ENCODE data around the gene BTG4. TPM values are rescaled to one million over a fixed set of nuclear protein-coding genes. Genes with fewer than 3 reads are reported as not detected.

The BTG4 gene
- total RNA-seq, 1 donor from 2014 or later = not detected

DNA sequence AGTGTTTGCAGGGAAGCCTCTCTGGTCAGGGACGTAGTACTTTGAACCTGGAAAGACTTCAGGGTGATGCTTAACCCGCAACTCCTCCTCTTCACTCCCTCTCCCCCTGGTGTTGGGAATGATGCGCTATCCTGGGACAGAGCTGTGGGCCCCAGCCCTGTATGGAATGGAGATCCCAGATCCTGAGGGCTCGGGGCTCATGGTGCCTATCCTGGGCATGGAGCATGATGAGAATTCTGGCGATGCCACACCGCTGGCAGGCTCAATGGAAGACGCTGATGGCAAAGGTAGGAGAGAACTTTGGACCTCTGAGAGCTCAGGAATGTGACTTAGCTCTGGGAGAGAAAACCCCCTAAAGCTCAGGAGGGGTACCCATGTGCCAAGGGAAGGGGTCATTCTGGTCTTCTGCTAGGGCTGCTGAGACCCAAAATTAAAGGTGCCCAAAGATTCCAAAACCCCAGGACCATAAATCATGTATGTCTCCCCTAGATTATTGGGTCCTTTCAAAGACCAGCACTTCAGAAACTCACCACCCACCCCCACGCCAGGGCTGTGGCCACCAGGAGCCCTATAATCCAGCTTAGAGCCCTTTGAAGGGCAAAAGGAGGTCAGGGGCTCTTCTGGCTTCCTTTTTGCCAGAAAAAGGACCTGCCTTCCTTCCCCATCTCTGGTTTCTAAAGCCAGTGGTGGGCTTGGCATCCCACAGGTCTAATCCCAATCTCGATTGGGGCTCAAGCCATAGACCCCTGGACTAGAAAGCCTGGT, 52.5 kb downstream of the BTG4 start:
- ATAC-seq (ENCODE audit: low read depth) = no peak
- POLR2A ChIA-PET = interaction anchor here (0.7 kb wide), 1 partner anchor 9 kb away, joined by 3 read pairs; no protein-coding TSS in a partner anchor
- Mint-ChIP-seq H3K9me3 (no peaks in the 10 kb centered on the region), H3K27ac (no peak overlapping the region), H3K27me3 (peaks cover 43% of the 10 kb centered on the region), H3K4me3 (no peak overlapping the region), H3K4me1 (no peaks in the 10 kb centered on the region), H3K36me3 (ENCODE audit: low read depth) (no peaks in the 10 kb centered on the region)
- TF ChIP-seq, protein P1, sequence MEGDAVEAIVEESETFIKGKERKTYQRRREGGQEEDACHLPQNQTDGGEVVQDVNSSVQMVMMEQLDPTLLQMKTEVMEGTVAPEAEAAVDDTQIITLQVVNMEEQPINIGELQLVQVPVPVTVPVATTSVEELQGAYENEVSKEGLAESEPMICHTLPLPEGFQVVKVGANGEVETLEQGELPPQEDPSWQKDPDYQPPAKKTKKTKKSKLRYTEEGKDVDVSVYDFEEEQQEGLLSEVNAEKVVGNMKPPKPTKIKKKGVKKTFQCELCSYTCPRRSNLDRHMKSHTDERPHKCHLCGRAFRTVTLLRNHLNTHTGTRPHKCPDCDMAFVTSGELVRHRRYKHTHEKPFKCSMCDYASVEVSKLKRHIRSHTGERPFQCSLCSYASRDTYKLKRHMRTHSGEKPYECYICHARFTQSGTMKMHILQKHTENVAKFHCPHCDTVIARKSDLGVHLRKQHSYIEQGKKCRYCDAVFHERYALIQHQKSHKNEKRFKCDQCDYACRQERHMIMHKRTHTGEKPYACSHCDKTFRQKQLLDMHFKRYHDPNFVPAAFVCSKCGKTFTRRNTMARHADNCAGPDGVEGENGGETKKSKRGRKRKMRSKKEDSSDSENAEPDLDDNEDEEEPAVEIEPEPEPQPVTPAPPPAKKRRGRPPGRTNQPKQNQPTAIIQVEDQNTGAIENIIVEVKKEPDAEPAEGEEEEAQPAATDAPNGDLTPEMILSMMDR (IDR thresholded peaks at IDR 0.05) = no peak
- CTCF ChIA-PET = no interaction called here
- intact Hi-C loops (cut with micrococcal nuclease) = no loop called here
- DNase-seq = no peak

DNA sequence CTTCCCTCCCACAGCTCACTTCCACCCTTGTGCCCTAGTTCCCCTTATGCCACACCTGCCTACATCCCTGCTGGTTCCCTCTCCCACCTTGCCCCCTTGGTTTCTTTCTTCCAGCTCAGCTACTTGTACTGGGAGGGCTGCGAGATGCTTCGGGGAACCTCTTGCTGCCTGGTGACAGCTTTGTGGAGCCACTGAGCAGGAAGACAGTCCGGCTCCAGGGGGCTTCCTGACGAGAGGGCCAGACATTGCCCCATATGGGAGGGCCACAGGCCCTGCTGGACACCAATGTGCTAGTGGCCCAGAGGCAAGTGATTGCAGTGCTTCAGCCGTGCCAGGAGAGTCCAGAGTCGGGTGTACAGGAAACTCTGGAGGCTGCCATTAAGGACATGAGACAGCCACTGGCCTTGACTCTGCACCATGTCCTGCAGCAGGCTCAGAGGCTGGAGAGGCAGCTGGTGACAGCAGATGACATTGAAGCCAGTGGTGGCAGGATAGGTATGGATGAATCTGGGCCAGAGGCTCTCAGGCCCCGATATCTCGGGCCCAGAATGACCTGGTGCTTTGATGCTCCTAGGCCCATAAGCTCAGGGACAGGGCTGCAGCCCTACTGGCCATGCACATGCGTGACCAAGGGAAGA, 54.3 kb downstream of the BTG4 start:
- H3K27ac Mint-ChIP-seq = no peak overlapping the region
- no peaks in the 10 kb centered on the region for H3K36me3 Mint-ChIP-seq (ENCODE audit: low read depth)
- no peak for DNase-seq
- H3K4me3 Mint-ChIP-seq = no peak overlapping the region
- TF ChIP-seq, protein P1 (IDR thresholded peaks at IDR 0.05) = no peak
- no peaks in the 10 kb centered on the region for H3K9me3 Mint-ChIP-seq
- intact Hi-C loops (cut with micrococcal nuclease) = no loop called here
- no peaks in the 10 kb centered on the region for H3K4me1 Mint-ChIP-seq
- POLR2A ChIA-PET = no interaction called here
- no peak for ATAC-seq (ENCODE audit: low read depth)
- peaks cover 51% of the 10 kb centered on the region for H3K27me3 Mint-ChIP-seq
- CTCF ChIA-PET = no interaction called here

DNA sequence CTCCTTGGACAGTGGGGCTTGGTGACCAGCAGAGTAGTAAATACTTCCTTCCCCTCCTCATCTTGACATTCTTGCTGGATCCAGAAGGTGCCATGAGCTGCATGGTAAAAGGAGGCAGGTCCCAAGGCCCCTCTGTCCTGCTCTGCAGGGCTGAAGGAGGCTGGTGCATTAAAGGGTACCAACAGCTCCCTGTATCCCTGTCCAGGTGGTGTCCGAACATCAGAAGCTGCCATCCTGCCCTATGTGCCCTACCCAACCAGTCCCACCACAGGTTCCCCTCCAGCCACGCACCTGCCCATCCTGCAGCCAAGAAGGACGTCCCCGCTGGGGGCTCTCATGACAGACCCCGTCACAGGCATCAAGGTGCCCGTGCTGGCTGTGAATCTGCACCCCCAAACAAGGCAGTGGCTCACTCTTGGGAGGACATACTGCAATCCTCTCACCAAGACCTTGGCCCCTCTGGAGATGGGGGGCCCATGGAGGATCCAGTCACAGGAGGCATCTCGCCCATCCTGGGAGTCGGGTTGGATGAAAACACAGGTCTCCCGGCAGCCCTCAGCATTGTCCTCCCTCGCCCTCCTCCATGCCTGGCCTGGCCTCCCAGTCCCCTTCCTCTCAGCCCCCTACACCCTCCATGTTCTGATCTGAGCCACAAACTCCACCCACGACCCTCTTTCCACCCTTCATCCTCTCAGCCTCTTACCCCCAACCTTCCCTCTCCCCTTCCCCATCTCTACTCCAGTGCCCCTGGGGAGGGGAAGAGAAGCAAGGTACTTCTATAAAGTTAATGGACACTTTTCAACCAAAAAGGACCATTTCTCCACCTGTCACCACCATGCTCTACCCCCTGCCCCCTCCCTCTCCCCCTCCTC, 55.1 kb downstream of the BTG4 start:
- intact Hi-C loops (cut with micrococcal nuclease) = no loop called here
- Mint-ChIP-seq H3K27ac (no peak overlapping the region), H3K36me3 (ENCODE audit: low read depth) (no peaks in the 10 kb centered on the region), H3K27me3 (peaks cover 54% of the 10 kb centered on the region), H3K4me3 (no peak overlapping the region), H3K4me1 (no peaks in the 10 kb centered on the region), H3K9me3 (no peaks in the 10 kb centered on the region)
- DNase-seq (no peak), ATAC-seq (ENCODE audit: low read depth) (no peak)
- CTCF ChIA-PET = no interaction called here
- TF ChIP-seq, protein P1 (IDR thresholded peaks at IDR 0.05) = no peak
- POLR2A ChIA-PET = no interaction called here

DNA sequence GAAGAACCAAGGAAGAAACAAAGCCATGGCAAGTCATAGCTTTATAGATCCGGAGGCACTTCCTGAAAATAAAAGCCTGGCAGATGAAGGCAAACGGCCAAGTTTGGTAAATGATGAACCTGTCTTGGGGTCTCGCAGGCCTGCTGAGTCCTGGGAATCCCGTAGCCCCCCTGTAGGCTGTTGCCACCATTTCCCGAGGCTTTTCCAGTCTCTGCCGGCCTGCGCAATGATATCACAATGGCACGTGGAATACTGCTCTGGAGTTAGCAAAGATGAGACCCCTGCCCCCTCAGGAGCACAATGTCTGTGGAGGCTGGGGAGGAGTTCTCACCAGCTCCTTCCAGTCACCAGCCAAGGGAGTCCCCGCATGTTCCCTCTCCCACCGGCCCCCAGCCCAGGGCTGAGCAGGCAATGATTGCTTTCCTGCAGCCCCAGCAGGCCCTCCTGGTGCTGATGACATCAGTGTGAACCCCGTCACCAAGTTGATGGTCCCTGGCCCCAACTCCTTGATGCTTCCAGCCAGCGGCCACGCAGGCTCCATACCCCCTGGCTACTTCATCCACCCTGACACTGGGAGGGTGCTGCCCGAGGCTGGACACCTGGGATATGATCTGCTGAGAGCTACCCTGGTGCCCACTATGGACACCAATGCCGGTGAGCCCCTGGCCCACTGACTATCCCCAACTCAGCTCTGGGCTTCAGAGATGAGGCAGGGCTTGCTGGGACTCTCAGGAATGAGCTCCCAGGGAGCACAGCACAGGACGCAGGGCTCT, 55.9 kb downstream of the BTG4 start:
- TF ChIP-seq, protein P1 (IDR thresholded peaks at IDR 0.05) = no peak
- H3K9me3 Mint-ChIP-seq = no peaks in the 10 kb centered on the region
- H3K4me1 Mint-ChIP-seq = peaks cover 2% of the 10 kb centered on the region
- intact Hi-C loops (cut with micrococcal nuclease) = no loop called here
- no peak overlapping the region for H3K27ac Mint-ChIP-seq
- H3K4me3 Mint-ChIP-seq = no peak overlapping the region
- DNase-seq (no peak), ATAC-seq (ENCODE audit: low read depth) (no peak)
- CTCF ChIA-PET = no interaction called here
- POLR2A ChIA-PET = no interaction called here
- no peaks in the 10 kb centered on the region for H3K36me3 Mint-ChIP-seq (ENCODE audit: low read depth)
- peaks cover 59% of the 10 kb centered on the region for H3K27me3 Mint-ChIP-seq

Data from activated B cell treated with CpG ODN at 0.5 μM for 24 hours (primary cell).